H1 (cell line): ENCODE measurements around the gene WNT1. TPM values are rescaled to one million over a fixed set of nuclear protein-coding genes. Genes with fewer than 3 reads are reported as not detected.
A peak's percentile ranks its signal among the peaks of the same experiment; 100 is the strongest.

Source experiments
- CTCF ChIA-PET: fragments of 300-600 bp; sonication (Branson Sonifier 250); formaldehyde crosslinking; loops from one replicate; lab custom pipeline; 2021; ENCODE audit not compliant: partially characterized antibody; lab: Charles Lee
- POLR2A ChIA-PET: fragments of 300-600 bp; sonication (Branson Sonifier 250); formaldehyde crosslinking; loops from one replicate; lab custom pipeline; 2021; ENCODE audit warnings: inconsistent platforms; ENCODE audit not compliant: partially characterized antibody; lab: Charles Lee
- DNase-seq, 2 experiments: peaks; one replicate each; pipeline versions ENCODE4 v3.0.0 to v3.0.0-alpha.2; 2010 to 2022; ENCODE audit warnings: low spot score in 2 of 2, low read depth in 1 of 2, mixed read lengths in 1 of 2
- FAIRE-seq: peaks from 2 replicates; lab custom pipeline; 2011; peaks lifted over from hg19 to GRCh38; lab: Jason Lieb, UNC
- H2AFZ ChIP-seq: 2 replicates; pipeline ENCODE4 v1.8.1; 2012; ENCODE audit warnings: low read length, inconsistent platforms
- H2AK5ac ChIP-seq: 2 replicates; pipeline ENCODE4 v1.6.1; 2013; ENCODE audit warnings: low read depth, low read length
- H2BK120ac ChIP-seq: replicated peaks from 2 replicates; pipeline ENCODE3; 2013; ENCODE audit warnings: low read depth, low read length, inconsistent platforms
- H2BK12ac ChIP-seq: 2 replicates; pipeline ENCODE4 v1.6.1; 2013; ENCODE audit warnings: low read depth, low read length
- H2BK15ac ChIP-seq: 2 replicates; pipeline ENCODE4 v1.6.1; 2013; ENCODE audit warnings: low read length
- H2BK20ac ChIP-seq: 2 replicates; pipeline ENCODE4 v1.6.1; 2013; ENCODE audit warnings: low read length
- H2BK5ac ChIP-seq: 2 replicates; pipeline ENCODE4 v1.6.1; 2013; ENCODE audit warnings: low read depth, low read length
- H3K14ac ChIP-seq: 2 replicates; pipeline ENCODE4 v1.6.1; 2013; ENCODE audit warnings: inconsistent platforms; ENCODE audit not compliant: insufficient read length
- H3K18ac ChIP-seq: 2 replicates; pipeline ENCODE4 v1.6.1; 2013; ENCODE audit warnings: low read length; ENCODE audit errors: extremely low read depth
- H3K23ac ChIP-seq: 2 replicates; pipeline ENCODE4 v1.6.1; 2013; ENCODE audit warnings: inconsistent platforms; ENCODE audit not compliant: insufficient read length
- H3K23me2 ChIP-seq: 2 replicates; pipeline ENCODE4 v1.6.1; 2013; ENCODE audit warnings: low read depth, low read length
- H3K27ac ChIP-seq: 2 replicates; pipeline ENCODE4 v1.6.1; 2011; ENCODE audit warnings: low read depth, low read length, inconsistent platforms
- H3K27me3 ChIP-seq, 4 experiments: replicated peaks in 1 of 4; 1 replicate in 1 of 4; 2 replicates in 3 of 4; pipeline versions ENCODE4 v1.6.1 to v1.8.1; 2011 to 2013; ENCODE audit warnings: low read length in 3 of 4, mild to moderate bottlenecking in 3 of 4, inconsistent platforms in 2 of 4, mixed read lengths in 2 of 4, moderate library complexity in 1 of 4; ENCODE audit not compliant: control insufficient read depth in 3 of 4, insufficient read depth in 3 of 4; ENCODE audit errors: extremely low read depth in 1 of 4
- H3K36me3 ChIP-seq, 4 experiments: 2 replicates each; pipeline versions ENCODE4 v1.6.1 to v1.8.1; 2011 to 2013; ENCODE audit warnings: mild to moderate bottlenecking in 4 of 4, low read length in 3 of 4, moderate library complexity in 2 of 4, control low read depth in 1 of 4, inconsistent platforms in 1 of 4; ENCODE audit not compliant: insufficient read depth in 4 of 4, control insufficient read depth in 2 of 4
- H3K4ac ChIP-seq: replicated peaks from 2 replicates; pipeline ENCODE3; 2013; ENCODE audit warnings: low read length, low read depth, mixed read lengths, inconsistent platforms; ENCODE audit not compliant: insufficient read length
- H3K4me1 ChIP-seq, 4 experiments: replicated peaks in 1 of 4; 1 replicate in 1 of 4; 2 replicates in 3 of 4; pipeline versions ENCODE4 v1.6.1 to v1.8.1; 2011 to 2013; ENCODE audit warnings: low read length in 3 of 4, inconsistent platforms in 2 of 4, mixed read lengths in 1 of 4; ENCODE audit not compliant: insufficient read depth in 4 of 4, control insufficient read depth in 3 of 4
- H3K4me2 ChIP-seq, 2 experiments: 2 replicates each; pipeline versions ENCODE4 v1.6.1 to v1.8.1; 2011 to 2013; ENCODE audit warnings: low read depth in 2 of 2, low read length in 2 of 2, control low read depth in 1 of 2, inconsistent platforms in 1 of 2, mild to moderate bottlenecking in 1 of 2; ENCODE audit not compliant: insufficient read depth in 1 of 2
- H3K4me3 ChIP-seq, 4 experiments: fragments of 200-600, 300-600 bp in 1 of 4; sonication (generic), shearing (Covaris generic), sonication (Bioruptor Twin) in 1 of 4; 2 replicates each; pipeline versions ENCODE4 v1.5.1 to v1.8.1; 2011 to 2016; ENCODE audit warnings: low read length in 4 of 4, low read depth in 3 of 4, control low read depth in 2 of 4, inconsistent platforms in 2 of 4, mild to moderate bottlenecking in 2 of 4, mixed read lengths in 1 of 4, moderate library complexity in 1 of 4; ENCODE audit not compliant: insufficient read depth in 2 of 4; ENCODE audit errors: extremely low read depth in 1 of 4
- H3K56ac ChIP-seq: replicated peaks from 2 replicates; pipeline ENCODE3; 2013; ENCODE audit warnings: low read depth, mild to moderate bottlenecking, mixed read lengths, low read length, inconsistent platforms; ENCODE audit not compliant: insufficient read length
- H3K79me1 ChIP-seq: 2 replicates; pipeline ENCODE4 v1.6.1; 2013; ENCODE audit warnings: low read depth, low read length, control low read depth
- H3K79me2 ChIP-seq, 2 experiments: 2 replicates each; pipeline versions ENCODE4 v1.6.1 to v1.8.1; 2012 to 2013; ENCODE audit warnings: low read length in 2 of 2, mild to moderate bottlenecking in 2 of 2, inconsistent platforms in 1 of 2; ENCODE audit not compliant: insufficient read depth in 2 of 2, control insufficient read depth in 1 of 2
- H3K9ac ChIP-seq, 4 experiments: replicated peaks in 1 of 4; 1 replicate in 1 of 4; 2 replicates in 3 of 4; pipeline versions ENCODE4 v1.6.1 to v1.8.1; 2011 to 2013; ENCODE audit warnings: low read depth in 3 of 4, low read length in 3 of 4, control low read depth in 2 of 4, mild to moderate bottlenecking in 2 of 4, moderate library complexity in 2 of 4, inconsistent platforms in 1 of 4; ENCODE audit errors: extremely low read depth in 1 of 4
- H3K9me3 ChIP-seq, 2 experiments: 2 replicates each; pipeline versions ENCODE4 v1.6.1 to v1.8.1; 2012 to 2013; ENCODE audit warnings: mild to moderate bottlenecking in 2 of 2, moderate library complexity in 2 of 2, control low read depth in 1 of 2, inconsistent platforms in 1 of 2, low read depth in 1 of 2, low read length in 1 of 2, mixed read lengths in 1 of 2; ENCODE audit not compliant: insufficient read depth in 2 of 2
- H4K20me1 ChIP-seq, 2 experiments: replicated peaks in 1 of 2; 2 replicates each; pipeline versions ENCODE3 to v1.8.1; 2011 to 2013; ENCODE audit warnings: inconsistent platforms in 2 of 2, low read length in 2 of 2, mild to moderate bottlenecking in 1 of 2; ENCODE audit not compliant: insufficient read depth in 2 of 2, control insufficient read depth in 1 of 2
- H4K5ac ChIP-seq: 2 replicates; pipeline ENCODE4 v1.6.1; 2013; ENCODE audit warnings: low read length, low read depth, mixed read lengths, inconsistent platforms; ENCODE audit not compliant: insufficient read length
- H4K8ac ChIP-seq: 2 replicates; pipeline ENCODE4 v1.8.0; 2013; ENCODE audit warnings: mild to moderate bottlenecking, moderate library complexity, low read length, inconsistent platforms; ENCODE audit not compliant: insufficient read depth; ENCODE audit errors: extremely low read depth
- H4K91ac ChIP-seq: replicated peaks from 2 replicates; pipeline ENCODE3; 2013; ENCODE audit warnings: low read length, mixed read lengths, inconsistent platforms; ENCODE audit not compliant: insufficient read length
- ASH2L ChIP-seq: fragments of 200-600, 300-600 bp; sonication (generic); IDR thresholded peaks from one replicate; pipeline ENCODE4 v1.7.1; 2017; ENCODE audit warnings: low read length
- ATF2 ChIP-seq: IDR thresholded peaks from 2 replicates; pipeline ENCODE4 v1.6.1; 2012; ENCODE audit warnings: low read length, inconsistent platforms
- CHD2 ChIP-seq: IDR thresholded peaks from 2 replicates; pipeline ENCODE4 v1.6.1; 2012; ENCODE audit warnings: low read length, improper control_type of control experiment
- CTBP2 ChIP-seq: IDR thresholded peaks from 2 replicates; pipeline ENCODE4 v1.7.0; 2011; ENCODE audit warnings: borderline replicate concordance, mild to moderate bottlenecking, moderate library complexity, mixed read lengths, low read length; ENCODE audit not compliant: insufficient read depth, insufficient read length
- GTF2F1 ChIP-seq: IDR thresholded peaks from 2 replicates; pipeline ENCODE4 v1.6.1; 2012; ENCODE audit warnings: low read depth, low read length, improper control_type of control experiment, borderline replicate concordance
- JUND ChIP-seq: IDR thresholded peaks from 2 replicates; pipeline ENCODE4 v1.6.1; 2011; ENCODE audit warnings: mild to moderate bottlenecking, improper control_type of control experiment, low read length
- SIN3A ChIP-seq, 2 experiments: IDR thresholded peaks in 1 of 2; conservative IDR thresholded peaks in 1 of 2; 2 replicates each; pipeline ENCODE4 v1.6.1; 2011 to 2012; ENCODE audit warnings: low read length in 2 of 2, improper control_type of control experiment in 1 of 2, low read depth in 1 of 2, mild to moderate bottlenecking in 1 of 2
- TAF1 ChIP-seq: IDR thresholded peaks from 2 replicates; pipeline ENCODE4 v1.6.1; 2011; ENCODE audit warnings: mild to moderate bottlenecking, low read depth, low read length
- WGBS, 2 experiments: shearing (Covaris generic) in 1 of 2; methylation state at CpG; one replicate each; pipeline versions ENCODE4 v1.1.6 to v1.1.7; 2013 to 2015; ENCODE audit warnings: low lambda C conversion rate in 2 of 2, mixed read lengths in 2 of 2, inconsistent platforms in 1 of 2, low coverage in 1 of 2, missing lambda C conversion rate in 1 of 2; ENCODE audit not compliant: insufficient replicate concordance in 2 of 2, insufficient coverage in 1 of 2, insufficient read length in 1 of 2; ENCODE audit errors: extremely low coverage in 1 of 2, missing lambda C conversion rate in 1 of 2; 5-methylcytosine and 5-hydroxymethylcytosine counted together
- polyA plus RNA-seq, 7 experiments: library from polyadenylated mRNA; depleted of rRNA in 3 of 7; stranded (reverse) in 5 of 7; unstranded in 2 of 7; fragments of >200 nt in 5 of 7; fragments of 200-250 nt in 2 of 7; gene quantifications; 1 replicate in 5 of 7; 2 replicates in 1 of 7; 4 replicates in 1 of 7; pipeline versions ENCODE4 v1.2.1 to v1.2.3, GENCODE V29; 2011 to 2013; ENCODE audit warnings: missing spikeins in 2 of 7, mixed read lengths in 2 of 7
- total RNA-seq: library from RNA; stranded (reverse); fragmentation: NEBNext Ultra II Directional; extraction: Animal tissue kit (Norgen Biotek cat#: 25700); gene quantifications from 2 replicates; pipeline ENCODE4 v1.2.1, GENCODE V29; 2021

The WNT1 gene
- total and polyA plus RNA-seq, 2 of the 8 experiments (the other 6 are each of a cell fraction or from before 2014, with no cell fraction given) = not detected

- Histone ChIP-seq H2AK5ac (peak overlapping the region; percentile 91), H3K27ac (no peak overlapping the region), H2AFZ (no peak overlapping the region), H3K79me1 (no peaks in the 10 kb centered on the region), H3K4me1 (peaks cover 0 to 39% (median 30%) of the 10 kb centered on the region in 4 experiments; a peak in 6 of 7 replicates), H3K79me2 (no peaks in the 10 kb centered on the region), H3K56ac (no peak overlapping the region), H3K23me2 (peaks cover 15% of the 10 kb centered on the region), H3K23ac (no peak overlapping the region), H4K5ac (no peak overlapping the region), H2BK5ac (no peak overlapping the region), H2BK15ac (peak overlapping the region; percentile 72; the same call in 1 of the 2 replicates), H4K20me1 (peaks cover 8 to 14% of the 10 kb centered on the region in 2 experiments), H3K27me3 (peaks cover 78 to 99% (median 96%) of the 10 kb centered on the region in 4 experiments), H4K8ac (peak overlapping the region; percentile 51), H3K36me3 (peaks cover 0 to 6% (median 0%) of the 10 kb centered on the region in 4 experiments; a peak in 1 of 8 replicates), H3K4me2 (peak overlapping the region; percentile 65; a peak in 3 of 4 replicates), H2BK20ac (peak overlapping the region; percentile 35; the same call in 1 of the 2 replicates), H3K14ac (no peak overlapping the region), H2BK120ac (no peak overlapping the region), H4K91ac (no peak overlapping the region), H3K9me3 (no peaks in the 10 kb centered on the region), H2BK12ac (peak overlapping the region; percentile 6; the same call in 1 of the 2 replicates), H3K4ac (no peak overlapping the region), H3K9ac (no peak overlapping the region), H3K18ac (no peak overlapping the region), H3K4me3 (peak overlapping the region in 3 of 4 experiments; percentile 16 to 57 (median 26); a peak in 4 of 8 replicates)
- ChIA-PET CTCF (interaction anchor here (0.6 to 40.8 kb wide), 32 partner anchors 7 to 365 kb away, joined by 3 to 1336 read pairs (median 4); partner anchors contain the start of genes ARF3, DDN, DDX23 and FKBP11), POLR2A (interaction anchor here (1.3 to 4.3 kb wide), 4 partner anchors 9 to 112 kb away, joined by 3 to 21 read pairs (median 6); partner anchors contain the start of gene RND1)
- no peak for FAIRE-seq
- peak in 1 of 2 experiments; percentile 88 for DNase-seq
- 38% methylated on average over 20 of the region's 50 CpGs; no CpG with 5 or more reads in 1 of the 2 experiments for WGBS, 2 experiments
- TF ChIP-seq ASH2L (no peak), JUND (no peak), TAF1 (no peak), CTBP2 (no peak), CHD2 (no peak), SIN3A (conservative IDR thresholded peaks at IDR 0.05 in 1 of 2, IDR thresholded peaks at IDR 0.05 in 1 of 2; ENCODE audit: low read depth in 1 of 2, low read length in 2 of 2) (no peak), ATF2 (no peak), GTF2F1 (no peak)
These were observed 536 bp upstream of the WNT1 start for GRCh38 chr12:48977290-48978281.
